Mononuclear cell (primary cell): Measurements from ENCODE around the gene EFHD2. TPM values are rescaled to one million over a fixed set of nuclear protein-coding genes. Genes with fewer than 3 reads are reported as not detected.

ENCODE experiments used
- H3K27me3 ChIP-seq: 2 replicates; pipeline ENCODE4 v1.6.0; 2011; ENCODE audit warnings: low read length, control low read depth; ENCODE audit not compliant: insufficient read depth
- H3K4me1 ChIP-seq: 2 replicates; pipeline ENCODE4 v1.5.1; 2011; ENCODE audit warnings: mild to moderate bottlenecking, low read length, control low read depth; ENCODE audit not compliant: insufficient read depth
- H3K4me3 ChIP-seq: 2 replicates; pipeline ENCODE4 v1.5.1; 2011; ENCODE audit warnings: mild to moderate bottlenecking, low read length, moderate library complexity
- H3K9me3 ChIP-seq: 2 replicates; pipeline ENCODE4 v1.5.1; 2011; ENCODE audit warnings: low read depth, mild to moderate bottlenecking, control low read depth, low read length
- total RNA-seq: library from RNA; depleted of rRNA; stranded (reverse); fragments of >200 nt; gene quantifications from one replicate; pipeline ENCODE4 v1.2.3, GENCODE V29; 2012

EFHD2 gene
- total RNA-seq, 1 donor, result 201 TPM

DNA sequence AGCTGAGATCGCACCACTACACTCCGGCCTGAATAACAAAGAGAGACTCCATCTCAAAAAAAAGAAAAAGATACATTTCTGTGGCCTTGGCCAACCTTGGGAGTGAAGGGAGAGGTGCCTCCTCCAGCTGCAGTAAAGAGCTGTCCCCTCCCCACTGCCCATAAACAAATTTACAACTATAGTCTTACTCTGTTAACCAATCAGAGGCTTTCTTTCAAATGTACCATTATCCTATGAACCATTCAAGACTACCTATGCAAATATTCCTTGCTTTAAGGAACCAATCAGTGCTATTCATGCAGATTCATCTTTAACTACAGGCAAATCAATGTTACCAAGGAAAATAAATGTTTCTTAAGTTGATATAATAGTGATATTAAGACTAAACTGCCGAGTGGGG lies 67.2 kb downstream of the EFHD2 start:
- H3K27me3 ChIP-seq, result no peaks in the 10 kb centered on the region
- no peaks in the 10 kb centered on the region for H3K9me3 ChIP-seq
- no peaks in the 10 kb centered on the region for H3K4me1 ChIP-seq
- no peak overlapping the region for H3K4me3 ChIP-seq

DNA sequence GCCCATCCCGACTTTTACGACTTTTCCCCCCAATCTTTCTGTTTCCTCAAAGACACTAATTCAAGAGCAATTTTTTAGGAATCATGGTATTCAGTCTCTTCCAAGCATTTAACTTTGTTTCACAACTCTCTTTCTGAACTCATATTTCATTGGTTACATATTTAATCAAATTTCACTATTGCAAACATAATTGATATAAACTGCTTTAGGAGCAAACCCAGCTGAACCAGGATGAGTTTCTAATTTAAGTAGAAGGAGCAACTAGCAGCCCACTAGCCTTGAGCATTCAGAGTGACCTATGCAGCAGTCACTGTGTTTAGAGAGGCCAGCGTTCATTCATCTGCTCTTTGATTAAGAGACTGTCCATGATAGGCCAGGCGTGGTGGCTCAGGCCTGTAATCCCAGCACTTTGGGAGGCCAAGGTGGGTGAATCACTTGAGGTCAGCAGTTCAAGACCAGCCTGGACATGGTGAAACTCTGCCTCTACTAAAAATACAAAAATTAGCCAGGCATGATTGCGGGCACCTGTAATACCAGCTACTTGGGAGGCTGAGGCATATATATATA lies 68.0 kb downstream of the EFHD2 start:
- Histone ChIP-seq H3K4me1 (no peaks in the 10 kb centered on the region), H3K4me3 (no peak overlapping the region), H3K9me3 (no peaks in the 10 kb centered on the region), H3K27me3 (no peaks in the 10 kb centered on the region)

Other genes starting within 250 kb of the EFHD2 start
- 0.10 TPM for gene FHAD1, start 162.7 kb upstream of the EFHD2 start, total RNA-seq
- 0.84 TPM for gene CTRC, start 28.6 kb downstream of the EFHD2 start, total RNA-seq
- gene CELA2A, start 46.8 kb downstream of the EFHD2 start, total RNA-seq, result not detected
- gene CELA2B, start 66.2 kb downstream of the EFHD2 start, total RNA-seq, result not detected
- gene CASP9, start 114.3 kb downstream of the EFHD2 start, total RNA-seq, result 12.0 TPM
- 8.9 TPM for gene DNAJC16, start 117.0 kb downstream of the EFHD2 start, total RNA-seq
- 2.8 TPM for gene AGMAT, start 175.2 kb downstream of the EFHD2 start, total RNA-seq
- 35.6 TPM for gene DDI2, start 207.6 kb downstream of the EFHD2 start, total RNA-seq